NCI-H146 treated with DMSO at 0.1 percent for 48 hours (cell line): Measurements from ENCODE around the gene CACNA1S.

Experiments
- DNase-seq: peaks from one replicate; lab custom pipeline; 2025; ENCODE audit not compliant: unreplicated experiment; lab: John Stamatoyannopoulos, UW

The CACNA1S gene

DNA sequence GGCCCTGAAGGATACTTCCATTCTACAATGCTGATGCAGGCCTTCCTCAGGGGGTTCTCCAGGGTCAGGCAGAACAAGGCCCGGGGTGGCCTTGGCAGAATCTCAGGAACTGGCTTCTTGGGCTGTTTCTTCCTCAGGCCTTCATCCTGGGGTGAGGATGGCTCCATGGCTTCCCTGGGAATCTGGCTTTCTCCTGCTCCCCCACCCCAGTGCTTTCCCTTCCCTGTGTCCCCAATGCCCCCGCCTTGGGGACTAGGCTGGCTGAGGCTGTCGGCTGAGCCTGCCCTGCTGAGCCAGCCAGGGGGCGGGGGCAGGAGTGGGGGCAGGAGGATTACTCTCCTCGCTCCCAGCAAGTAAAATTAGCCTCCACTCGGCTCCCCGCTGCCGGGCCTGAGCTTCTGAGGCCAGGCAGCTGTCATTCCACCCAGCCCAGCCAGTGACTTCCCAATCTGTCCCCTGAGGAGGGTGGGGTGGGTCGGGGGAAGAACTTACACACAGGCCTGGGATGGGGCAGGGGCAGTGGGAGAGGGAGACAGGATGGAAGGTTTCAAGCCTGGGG lies at the start of gene CACNA1S:
Gene CACNA1S (minus strand): TSS at position 254 of the 559 bp plus-strand sequence. CDS start 87 bp downstream, at position 167.
- no peak for DNase-seq

DNA sequence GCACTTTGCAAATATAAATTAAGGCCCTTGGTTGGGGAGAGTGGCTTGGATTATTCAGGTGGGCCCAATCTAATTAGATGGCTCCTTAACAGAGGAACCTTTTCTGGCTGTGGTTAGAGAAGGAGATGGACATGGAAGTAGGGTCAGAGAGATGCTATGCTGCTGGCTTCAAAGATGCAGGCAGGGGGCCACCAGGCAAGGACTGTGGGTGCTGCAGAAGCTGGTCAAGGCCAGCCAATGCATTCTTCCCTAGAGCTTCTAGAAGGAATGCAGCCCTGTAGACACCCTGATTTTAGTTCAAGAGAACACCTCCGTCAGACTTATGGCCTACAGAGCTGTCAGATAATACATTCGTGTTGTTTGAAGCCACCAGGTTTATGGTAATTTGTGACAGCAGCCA lies 45.7 kb upstream of the CACNA1S start:
- no peak for DNase-seq

DNA sequence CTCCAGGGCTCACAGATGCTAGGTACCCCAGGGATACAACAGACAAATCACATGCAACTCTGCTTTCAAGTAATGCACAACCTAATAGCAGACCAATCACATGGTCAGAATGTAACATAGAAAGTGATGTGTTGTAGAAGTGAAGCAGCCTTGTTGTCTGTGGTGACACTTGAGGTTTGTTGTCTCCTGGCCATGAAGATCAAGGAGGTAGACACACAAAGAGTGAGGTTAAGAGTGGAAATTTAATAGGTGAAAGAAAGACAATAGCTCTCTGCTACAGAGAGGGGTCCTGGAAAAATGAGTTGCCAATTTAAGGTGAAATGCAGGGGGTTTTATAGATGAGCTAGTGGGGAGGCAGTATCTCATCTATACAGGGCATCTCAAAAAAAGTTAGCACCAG lies 44.6 kb upstream of the CACNA1S start:
- no peak for DNase-seq

DNA sequence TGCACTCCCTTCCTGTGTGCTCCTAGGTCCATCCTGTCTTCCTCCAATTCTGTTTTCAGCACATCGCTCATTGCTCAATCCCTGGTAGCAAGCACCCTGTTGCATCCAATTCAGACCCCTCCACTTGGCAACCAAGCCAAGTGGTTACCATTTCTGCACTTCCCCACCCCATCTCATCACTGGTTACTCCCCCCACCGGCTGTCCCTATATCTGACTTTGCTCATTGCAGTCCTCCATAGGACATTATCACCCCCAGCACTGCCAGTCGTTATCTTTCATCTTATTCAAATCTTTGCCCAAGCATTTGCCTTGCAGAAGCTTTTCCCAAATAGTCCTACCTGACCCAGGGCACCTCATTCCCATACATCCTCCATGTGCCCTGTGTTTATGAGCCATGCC lies 44.1 kb upstream of the CACNA1S start:
- DNase-seq: no peak

DNA sequence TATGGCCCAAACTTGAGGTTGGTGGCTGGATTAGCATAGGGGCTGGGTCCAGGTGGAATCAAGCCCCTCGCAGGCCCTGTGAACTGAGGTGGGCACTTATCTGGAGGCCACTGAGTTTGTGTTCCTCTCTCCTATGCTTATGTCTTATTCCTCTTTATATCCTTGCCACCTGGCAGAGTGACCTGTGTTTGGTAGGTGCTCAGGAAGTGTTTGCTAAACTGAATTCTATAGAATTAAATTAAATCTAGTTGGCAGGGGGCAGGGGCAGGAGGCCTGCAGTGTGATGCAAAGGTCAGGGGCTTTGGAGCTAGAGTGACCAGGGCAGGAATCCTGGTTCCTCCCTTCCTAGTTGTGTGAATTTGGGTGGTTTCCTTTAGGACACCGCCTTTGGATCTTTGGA lies 43.1 kb upstream of the CACNA1S start:
- DNase-seq: no peak

DNA sequence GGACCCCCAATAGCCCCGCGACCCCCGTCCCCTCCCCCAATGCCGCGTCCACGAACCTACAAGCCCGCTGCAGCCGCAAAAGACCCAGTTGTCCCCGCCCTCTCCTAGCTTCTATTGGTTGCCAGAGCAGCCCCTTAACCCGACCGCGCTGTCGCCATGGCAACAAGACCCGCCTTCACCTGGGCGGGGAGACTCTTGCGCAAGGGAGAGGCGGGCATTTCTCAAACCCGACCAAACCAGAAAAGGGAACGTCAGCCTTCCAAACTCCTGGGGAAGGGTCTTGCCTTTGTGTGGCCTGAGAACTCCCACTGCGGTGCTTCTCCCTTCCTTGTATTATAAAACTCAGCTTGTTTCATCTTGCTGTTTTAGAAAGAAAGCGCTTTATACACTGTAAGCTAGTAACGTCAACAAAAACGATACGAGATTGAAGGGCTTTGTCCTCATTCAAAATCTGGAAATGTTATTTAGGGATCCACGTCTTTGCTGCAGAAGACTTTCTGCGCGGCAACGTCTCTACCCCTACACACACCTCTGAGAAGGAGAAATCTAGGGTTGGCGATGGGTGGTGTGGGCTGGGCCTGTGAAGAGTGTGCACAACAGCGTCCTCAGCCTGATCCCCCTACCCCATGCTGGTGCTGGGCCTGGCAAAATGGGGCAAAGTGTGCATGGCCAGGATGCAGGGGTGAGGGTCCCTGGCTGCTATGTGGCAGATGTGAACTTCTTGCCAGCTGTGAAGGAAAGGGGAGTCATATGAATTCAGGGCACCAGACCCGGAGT lies 42.4 kb upstream of the CACNA1S start, which contains the start of gene TMEM9:
Gene TMEM9 (minus strand): TSS at position 86 of the 777 bp plus-strand sequence. CDS start 551 bp downstream, outside the sequence.
- peak; percentile 92 for DNase-seq

DNA sequence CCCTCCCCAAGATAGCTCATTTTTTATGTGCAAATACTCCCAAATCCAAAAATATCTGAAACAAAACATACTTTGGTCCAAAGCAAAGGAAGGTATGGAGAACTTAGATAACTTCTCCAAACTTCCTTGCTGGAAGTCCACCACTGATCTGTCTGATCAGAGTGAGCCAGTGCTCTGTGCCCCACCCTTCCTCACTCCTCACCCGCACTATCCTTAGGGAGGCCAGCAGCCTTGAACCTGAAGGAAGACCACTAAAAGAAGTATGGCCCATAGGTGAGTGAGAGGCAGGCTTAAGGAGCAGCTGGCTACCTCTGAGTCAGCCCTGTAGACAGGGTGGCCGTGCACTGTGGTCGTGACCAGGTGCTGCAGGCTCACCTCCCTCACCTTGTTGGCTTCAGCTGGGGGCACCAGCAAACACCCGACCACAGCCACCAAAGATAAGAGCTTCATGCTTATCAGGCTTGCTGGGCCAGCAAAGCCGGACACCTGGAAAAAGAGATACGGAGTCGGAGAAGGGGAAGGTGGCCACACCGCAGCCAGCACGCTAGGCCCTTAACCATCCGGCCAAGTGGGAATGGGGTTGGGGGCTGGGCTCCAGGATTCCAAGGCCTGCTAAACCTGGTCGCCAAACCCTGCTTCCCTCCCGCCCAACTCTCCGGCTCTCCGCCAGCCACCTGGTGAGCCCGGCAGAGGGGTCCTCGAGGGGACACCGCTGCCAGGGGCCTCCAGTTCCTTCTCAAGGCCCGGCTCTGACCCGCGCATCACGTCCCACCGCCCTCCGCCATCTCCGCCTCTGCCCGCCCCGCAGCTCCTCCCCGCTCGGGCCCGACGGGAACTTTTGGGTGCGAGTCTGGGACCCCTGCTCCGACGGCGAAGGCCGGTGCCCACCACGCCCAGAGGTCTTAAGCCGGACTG lies 41.5 kb upstream of the CACNA1S start:
- DNase-seq: no peak

DNA sequence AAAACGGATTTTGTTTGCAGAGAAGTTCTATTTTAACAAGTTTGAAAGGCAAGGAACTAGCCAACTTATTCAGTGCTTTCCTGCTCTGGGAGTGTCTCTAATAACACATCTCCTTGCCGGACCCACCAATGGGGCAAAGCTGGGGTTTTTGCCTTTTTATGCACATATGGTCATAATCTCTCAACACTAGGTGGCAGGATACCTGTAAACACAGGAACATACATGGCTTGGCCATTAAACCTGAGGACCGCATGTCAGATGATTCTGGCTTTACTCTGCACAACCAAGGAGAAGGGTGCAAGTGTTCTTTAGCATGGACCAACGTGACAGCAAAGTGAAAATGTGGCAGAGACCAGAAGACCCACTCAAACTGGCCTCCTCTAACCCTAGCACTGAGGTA lies 37.2 kb upstream of the CACNA1S start:
- DNase-seq: peak; percentile 13

DNA sequence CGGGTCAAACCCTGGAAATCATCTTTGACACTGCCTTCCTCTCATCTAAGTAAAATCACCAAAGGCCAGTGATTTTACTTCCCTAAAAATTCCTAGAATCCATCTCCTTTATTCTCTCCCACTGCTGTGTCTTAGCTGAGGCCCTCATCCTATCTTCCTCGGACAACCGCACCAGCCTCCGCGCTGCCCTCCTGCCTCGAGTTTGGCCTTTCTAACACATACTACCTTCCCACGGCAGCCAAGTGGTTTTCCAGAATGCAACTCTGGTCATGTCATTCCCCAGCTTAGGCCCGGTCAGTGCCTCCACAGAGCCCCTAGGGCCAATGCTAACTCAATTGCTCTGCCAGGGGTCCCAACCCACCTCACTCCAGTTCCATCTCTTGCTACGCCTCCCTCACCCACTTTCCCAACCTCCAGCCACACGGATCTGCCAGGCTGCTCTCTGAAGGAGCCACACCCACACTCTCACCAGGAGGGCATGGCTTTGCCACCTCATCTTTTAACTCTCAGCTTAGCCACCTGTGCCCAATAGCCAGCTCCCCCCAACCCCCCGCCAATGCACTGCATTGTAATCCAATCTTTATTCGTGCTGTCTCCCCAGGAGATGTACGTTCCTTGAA lies 35.3 kb upstream of the CACNA1S start:
- DNase-seq: no peak

DNA sequence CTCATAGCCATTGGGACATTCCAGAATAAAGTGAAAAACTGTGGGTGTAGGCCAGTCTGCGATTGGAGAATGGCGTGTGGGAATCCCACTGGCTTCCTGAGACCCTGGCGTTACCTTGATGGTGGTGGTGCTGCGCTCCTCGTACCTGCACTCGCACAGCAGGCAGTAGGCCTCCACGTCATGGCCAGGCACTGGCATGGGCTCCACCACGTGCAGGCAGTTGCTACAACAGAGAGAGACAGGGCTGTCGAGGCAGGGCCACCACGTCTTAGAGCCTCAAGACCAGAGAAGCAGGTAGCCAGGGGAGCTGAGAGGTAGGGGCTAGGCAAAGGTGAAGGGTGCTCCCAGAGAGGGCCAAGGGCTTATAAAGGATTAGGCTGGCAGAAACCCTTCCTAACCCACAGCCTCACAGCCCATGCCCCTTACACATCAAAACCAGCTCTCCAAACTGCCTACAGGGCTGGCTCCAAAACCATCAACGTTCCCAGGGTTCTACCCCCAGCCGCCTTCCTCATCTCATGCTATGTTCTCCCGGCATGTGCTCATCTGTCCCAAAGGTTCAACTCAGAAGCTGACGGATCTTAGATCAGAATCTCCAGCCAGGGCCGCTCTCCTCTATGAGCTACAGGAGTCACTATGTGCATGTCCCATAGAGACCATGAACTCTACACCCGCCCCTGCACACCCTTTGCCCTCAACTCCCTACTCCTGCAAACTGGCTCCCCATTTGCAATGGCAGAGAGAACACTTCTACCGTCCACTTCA lies 34.6 kb upstream of the CACNA1S start:
- no peak for DNase-seq

DNA sequence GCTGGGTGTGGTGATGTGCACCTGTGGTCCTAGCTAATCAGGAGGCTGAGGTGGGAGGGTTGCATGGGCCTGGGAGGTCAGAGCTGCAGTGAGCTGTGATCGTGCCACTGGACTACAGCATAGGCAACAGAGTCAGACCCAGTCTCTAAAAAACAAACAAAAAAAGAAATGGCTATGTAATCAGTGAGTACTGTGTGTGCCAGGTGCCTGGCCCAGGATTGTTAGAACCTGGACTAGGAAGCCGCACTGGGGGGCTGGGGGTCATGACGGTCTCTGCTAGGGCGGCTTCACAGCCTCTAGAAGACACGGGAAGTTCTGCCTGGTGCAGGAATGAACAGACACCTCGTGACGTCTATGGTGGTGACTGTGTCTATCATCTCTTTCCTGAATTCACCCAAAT lies 33.6 kb upstream of the CACNA1S start:
- DNase-seq: no peak

DNA sequence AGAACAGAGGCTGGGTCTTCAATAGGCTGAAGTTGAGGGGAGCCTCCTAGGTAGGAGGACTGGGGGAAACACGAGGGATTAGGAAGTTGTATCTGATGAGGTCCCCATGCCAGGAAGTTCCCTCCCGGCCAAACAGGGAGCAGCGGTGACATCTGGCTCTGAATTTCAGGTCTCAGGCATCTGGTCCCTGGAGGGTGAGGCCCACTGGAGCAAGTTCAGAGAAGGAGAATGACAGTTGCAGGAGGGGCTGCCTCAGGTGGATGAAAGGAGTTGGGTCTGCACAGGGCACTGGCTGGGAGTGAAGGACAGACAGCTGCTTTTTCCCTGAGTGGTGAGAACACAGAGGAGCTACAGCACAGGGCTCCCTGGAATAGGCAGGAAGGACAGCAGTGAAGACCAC lies 32.9 kb upstream of the CACNA1S start:
- DNase-seq: no peak

DNA sequence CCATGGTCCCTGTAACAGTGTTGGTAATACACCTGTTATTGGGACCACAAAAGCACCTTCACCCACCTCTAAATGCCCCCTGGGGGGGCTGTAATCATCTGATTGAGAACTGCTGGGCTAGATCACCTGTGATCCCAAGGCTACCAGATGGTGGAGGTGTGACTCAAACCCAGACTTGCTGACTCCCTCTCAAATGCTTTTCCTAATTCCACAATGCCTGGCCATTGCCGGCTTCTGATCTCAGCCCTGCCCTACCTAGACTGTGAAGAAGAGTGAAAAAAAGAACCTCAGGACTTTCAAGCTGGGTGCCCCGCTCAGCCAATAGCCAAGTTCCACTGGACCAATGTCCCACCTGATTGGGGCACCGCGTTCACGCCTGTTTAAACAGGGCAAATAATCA lies 32.5 kb upstream of the CACNA1S start:
- DNase-seq: no peak

DNA sequence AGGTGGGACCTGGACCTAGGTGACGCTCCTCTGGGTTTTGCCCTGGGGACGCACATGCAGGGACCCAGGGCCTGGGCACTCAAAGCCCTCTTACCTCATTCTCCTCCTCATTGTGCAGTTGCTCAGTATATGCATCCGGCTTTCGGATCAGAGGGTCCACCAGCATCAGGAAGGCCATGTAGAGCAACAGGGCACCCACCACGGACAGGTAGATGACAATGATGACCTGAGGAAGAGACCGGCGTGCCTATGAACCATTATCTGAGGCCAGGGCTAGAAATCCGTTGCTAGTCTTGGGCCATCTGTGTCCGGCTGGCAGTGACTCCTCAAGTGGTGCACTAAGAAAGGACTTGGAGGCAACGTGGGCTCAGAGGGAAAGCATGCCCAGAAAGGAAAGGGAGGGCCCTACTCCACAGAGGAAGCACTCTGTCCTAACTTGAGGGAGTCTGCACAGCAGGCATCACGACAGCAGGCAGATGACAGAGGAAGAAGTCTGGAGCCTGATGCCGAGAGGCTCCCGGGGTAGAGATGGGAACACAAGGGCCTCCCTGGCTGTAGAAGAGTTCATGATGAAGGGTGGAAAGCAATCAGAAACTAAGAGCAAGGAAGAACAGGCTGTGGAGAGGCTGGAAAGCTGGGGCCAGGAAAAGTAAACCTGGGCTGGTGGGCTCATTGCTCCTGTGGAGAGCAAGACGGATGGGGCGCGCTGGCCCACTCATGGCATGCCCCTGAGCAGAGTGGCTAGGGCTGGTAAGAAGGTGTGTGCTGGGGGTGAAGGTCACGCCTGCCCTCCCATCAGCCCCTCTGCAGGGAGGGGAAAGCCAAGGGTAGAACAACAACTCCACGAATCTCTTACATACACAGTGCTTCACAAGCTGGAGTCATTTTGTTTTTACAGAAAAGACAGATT lies 31.8 kb upstream of the CACNA1S start:
- DNase-seq: no peak

DNA sequence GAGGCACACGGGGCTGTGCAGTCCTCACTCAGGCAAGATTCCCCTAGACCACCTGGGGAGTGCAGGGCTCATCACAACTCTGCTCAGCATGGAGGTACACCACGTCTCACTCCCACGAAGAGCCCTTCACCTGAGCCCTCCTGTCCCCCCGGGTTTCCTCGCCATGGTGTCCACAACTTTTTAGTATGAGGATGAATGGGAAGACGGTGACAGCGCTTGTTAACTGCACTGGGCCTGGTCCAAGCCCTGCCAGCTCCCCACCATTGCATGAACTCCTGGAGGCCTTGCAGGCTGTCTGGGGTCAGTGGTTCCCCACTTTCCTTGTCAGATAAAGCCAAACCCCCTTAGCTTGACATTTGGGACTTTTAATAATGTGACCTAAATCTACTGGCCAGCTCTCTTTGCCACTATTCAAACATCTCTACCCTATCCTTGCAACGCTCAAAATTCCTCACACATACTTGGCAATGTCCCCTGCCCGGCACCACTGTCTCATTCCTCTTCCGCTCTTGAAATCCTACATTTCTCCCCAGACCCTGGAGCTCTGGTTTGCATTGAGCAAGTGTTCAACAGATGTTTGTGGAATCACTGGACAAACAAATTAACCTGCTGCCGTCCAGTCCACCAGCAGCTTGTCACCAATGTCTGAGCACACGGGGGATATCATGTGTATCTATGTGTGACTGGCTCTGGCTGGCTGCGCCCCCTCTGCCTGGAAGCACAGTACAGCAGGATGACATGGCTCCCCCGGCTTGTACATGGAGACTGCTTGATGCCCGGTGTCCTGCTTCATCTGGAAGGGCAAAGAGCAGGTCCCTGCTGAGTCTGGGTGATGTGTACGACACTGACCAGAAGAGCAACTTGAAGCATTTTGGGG lies 30.9 kb upstream of the CACNA1S start:
- no peak for DNase-seq

DNA sequence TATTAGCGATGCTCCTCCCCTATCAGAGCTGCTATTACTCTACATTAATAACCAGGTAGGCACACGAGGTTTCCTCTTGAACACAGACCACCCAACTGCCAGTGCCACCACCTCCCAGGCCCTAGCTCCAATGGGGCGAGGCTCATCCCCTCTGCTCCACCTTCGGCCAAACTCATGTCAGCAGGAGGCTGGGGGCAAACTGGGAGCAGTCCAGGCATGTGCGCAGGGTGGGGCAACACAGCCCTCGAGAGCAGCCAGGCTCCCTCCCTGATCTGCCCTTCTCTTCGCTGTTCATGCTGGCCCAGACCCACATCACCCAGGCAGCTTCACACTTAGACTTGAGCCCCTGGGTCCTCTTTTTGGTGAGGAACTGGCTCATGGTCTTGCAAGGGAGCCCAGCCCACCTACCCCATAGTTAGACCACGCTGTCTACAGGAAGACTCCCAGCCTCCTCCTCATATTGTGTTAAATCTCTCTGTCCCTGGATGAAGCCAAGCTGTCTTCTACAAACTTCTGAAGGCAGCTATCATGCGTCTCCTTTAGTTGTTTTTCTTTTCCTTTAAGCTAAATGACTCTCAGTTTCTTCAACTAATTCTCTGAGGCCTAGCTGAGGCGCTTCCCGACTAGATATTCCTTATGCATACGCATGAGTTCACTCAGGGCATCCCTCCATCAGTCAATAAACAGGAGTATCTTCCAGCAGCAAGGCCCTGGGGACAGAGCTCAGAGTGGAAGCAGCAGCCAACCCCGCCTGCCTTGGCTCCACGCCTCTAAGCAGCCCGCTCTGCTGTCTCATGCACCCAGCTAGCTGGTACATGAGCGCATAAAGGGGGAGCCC lies 30.0 kb upstream of the CACNA1S start:
- DNase-seq: no peak

DNA sequence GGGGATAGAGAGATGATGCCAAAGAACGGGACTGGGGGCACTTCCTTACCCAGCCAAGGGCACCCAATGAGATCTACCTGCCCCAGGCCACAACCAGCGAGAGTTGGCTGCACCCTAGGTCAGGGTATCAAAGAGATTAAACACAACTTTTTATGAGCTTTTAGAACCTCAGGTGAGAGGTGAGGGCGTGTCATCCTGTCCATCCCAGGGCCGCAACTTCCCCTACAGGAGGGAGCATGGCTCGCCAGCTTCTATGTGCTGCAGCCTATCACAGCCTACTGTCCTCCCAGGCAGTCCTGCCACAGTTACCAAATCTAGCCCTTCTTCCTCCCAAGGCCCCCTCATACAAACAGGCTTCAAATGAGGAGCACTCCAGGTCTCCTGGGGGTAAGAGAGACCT lies 29.2 kb upstream of the CACNA1S start:
- DNase-seq: no peak

DNA sequence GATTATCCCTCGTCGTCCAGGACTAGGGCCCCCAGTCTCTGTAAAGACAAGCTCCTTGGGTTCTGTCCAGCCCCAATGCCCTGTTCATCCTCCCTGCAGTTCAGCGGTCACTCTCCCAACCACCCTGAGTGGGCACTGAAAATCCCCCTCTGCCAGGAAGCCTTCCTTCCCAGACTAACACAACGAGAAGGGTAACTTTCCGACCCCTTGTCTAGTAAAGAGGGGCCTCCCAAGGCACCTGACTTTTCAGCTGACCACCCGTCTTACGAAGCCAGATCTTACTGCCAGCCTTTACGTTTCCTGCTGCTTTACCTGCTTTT lies 28.7 kb upstream of the CACNA1S start:
- DNase-seq: no peak
